Measurements from ENCODE around the gene MRPL40. TPM values are rescaled to one million over a fixed set of nuclear protein-coding genes. Genes with fewer than 3 reads are reported as not detected.

The MRPL40 gene
- total and polyA plus RNA-seq, 8 donors = 10.4 to 32.0 (median 14.8) TPM

GRCh38 chr22:19429950-19430889 lies 2.1 kb upstream of the MRPL40 start:
- peak in 3 of 6 donors; percentile 20 to 36 (median 25) for DNase-seq
- peak overlapping the region; percentile 80 to 96 (median 88) for H3K4me3 ChIP-seq
- 12 to 14% methylated on average over 12 of the region's 12 CpGs for WGBS, 2 donors
- peaks cover 0 to 13% (median 0%) of the 10 kb centered on the region in 3 donors for H3K36me3 ChIP-seq
- H3K27ac ChIP-seq = peak overlapping the region in 3 of 4 donors; percentile 15 to 58 (median 36)
- intact Hi-C loops (cut with DNase I) = no loop called here
- no peak for FAIRE-seq
- no peaks in the 10 kb centered on the region for H3K9me3 ChIP-seq
- no peaks in the 10 kb centered on the region for H3K27me3 ChIP-seq
- no peak for ATAC-seq
- TF ChIP-seq CTCF (IDR thresholded peaks at IDR 0.05) = no peak
- H3K4me1 ChIP-seq = peaks cover 4 to 20% (median 10%) of the 10 kb centered on the region in 3 donors

GRCh38 chr22:19430890-19431541 lies 1.3 kb upstream of the MRPL40 start:
- WGBS, 2 donors = 0% methylated on average over 42 to 53 of the region's 53 CpGs
- intact Hi-C loops (cut with DNase I) = no loop called here
- ATAC-seq (peak in 1 of 4 donors; percentile 5), FAIRE-seq (no peak), DNase-seq (peak; percentile 53 to 88 (median 60))
- H3K27me3 ChIP-seq = no peaks in the 10 kb centered on the region
- H3K27ac ChIP-seq = peak overlapping the region; percentile 15 to 58 (median 38)
- H3K4me3 ChIP-seq = peak overlapping the region; percentile 80 to 96 (median 88)
- H3K4me1 ChIP-seq = peaks cover 4 to 20% (median 10%) of the 10 kb centered on the region in 3 donors
- H3K9me3 ChIP-seq = no peaks in the 10 kb centered on the region
- no peak for TF ChIP-seq CTCF (IDR thresholded peaks at IDR 0.05)
- peaks cover 0 to 21% (median 4%) of the 10 kb centered on the region in 3 donors for H3K36me3 ChIP-seq

GRCh38 chr22:19431649-19432132 lies 654 bp upstream of the MRPL40 start, which contains the start of gene HIRA:
HIRA (minus strand) TSS chr22:19431733; CDS start chr22:19431476, 257 bp downstream.
- no peak for FAIRE-seq
- TF ChIP-seq CTCF (IDR thresholded peaks at IDR 0.05) = no peak
- H3K27me3 ChIP-seq = no peaks in the 10 kb centered on the region
- peak within 1 kb of the TSS; percentile 88 to 95 (median 92) for H3K27ac ChIP-seq
- peak; percentile 74 to 85 (median 84) for ATAC-seq
- intact Hi-C loops (cut with DNase I) = no loop called here
- peak within 1 kb of the TSS; percentile 80 to 96 (median 92) for H3K4me3 ChIP-seq
- H3K4me1 ChIP-seq = peaks cover 4 to 20% (median 10%) of the 10 kb centered on the region in 3 donors
- no peaks in the 10 kb centered on the region for H3K9me3 ChIP-seq
- WGBS, 2 donors = 0% methylated on average over 34 to 66 of the region's 66 CpGs
- DNase-seq = peak; percentile 71 to 94 (median 86)
- peaks cover 0 to 23% (median 5%) of the 10 kb centered on the region in 3 donors for H3K36me3 ChIP-seq

- intact Hi-C loops (cut with DNase I) = no loop called here
- WGBS, 2 donors = 84 to 90% methylated on average over 7 of the region's 7 CpGs
- Histone ChIP-seq H3K36me3 (peaks cover 0 to 23% (median 5%) of the 10 kb centered on the region in 3 donors), H3K27ac (no peak overlapping the region), H3K4me1 (peaks cover 4 to 18% (median 10%) of the 10 kb centered on the region in 3 donors), H3K4me3 (no peak overlapping the region), H3K27me3 (no peaks in the 10 kb centered on the region), H3K9me3 (no peaks in the 10 kb centered on the region)
- no peak for FAIRE-seq
- no peak for ATAC-seq
- DNase-seq = no peak
- TF ChIP-seq CTCF (IDR thresholded peaks at IDR 0.05) = no peak
Observed at GRCh38 chr22:19434401-19434800, 2.1 kb downstream of the MRPL40 start.
